ENCODE results near the gene GAST.

GAST gene

DNA sequence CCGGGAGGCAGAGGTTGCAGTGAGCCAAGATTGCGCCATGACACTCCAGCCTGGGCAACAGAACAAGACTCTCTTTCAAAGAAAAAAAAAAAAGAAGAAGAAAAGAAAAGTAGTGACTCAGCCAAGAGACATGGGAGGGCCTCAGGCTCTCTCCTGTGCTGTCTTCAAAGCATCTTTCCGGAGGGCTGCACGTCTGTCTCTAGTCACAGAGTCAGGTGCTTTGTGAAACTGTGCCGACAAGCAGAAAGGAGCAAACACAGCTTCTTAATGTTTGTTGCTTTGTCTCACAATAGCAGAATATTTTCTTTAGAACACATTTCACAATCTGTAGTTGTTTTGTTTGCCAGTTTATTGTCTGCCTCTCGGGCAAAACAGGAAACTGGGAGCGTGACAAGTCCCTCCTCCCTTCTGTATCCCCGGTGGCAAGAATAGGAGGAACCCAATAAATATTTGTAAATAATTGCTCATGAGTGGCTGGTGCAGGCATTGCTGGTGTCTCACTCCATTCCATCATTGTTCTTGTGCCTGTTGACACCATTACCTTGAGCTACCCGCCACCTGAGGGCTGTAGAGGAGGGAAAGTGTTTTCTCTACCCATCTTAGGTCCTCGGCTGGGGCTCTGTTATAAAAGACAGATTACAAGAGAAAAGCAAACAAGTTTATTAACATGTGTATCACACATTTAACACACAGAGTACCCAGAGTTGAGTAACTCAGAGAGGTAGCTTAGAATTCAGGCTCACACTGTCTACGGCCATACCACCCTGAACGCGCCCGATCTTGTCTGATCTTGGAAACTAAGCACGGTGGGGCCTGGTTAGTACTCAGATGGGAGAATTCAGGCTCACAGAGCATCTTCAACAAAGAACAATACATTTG, 5.5 kb downstream of the GAST start:
- DNase-seq = no peak

DNA sequence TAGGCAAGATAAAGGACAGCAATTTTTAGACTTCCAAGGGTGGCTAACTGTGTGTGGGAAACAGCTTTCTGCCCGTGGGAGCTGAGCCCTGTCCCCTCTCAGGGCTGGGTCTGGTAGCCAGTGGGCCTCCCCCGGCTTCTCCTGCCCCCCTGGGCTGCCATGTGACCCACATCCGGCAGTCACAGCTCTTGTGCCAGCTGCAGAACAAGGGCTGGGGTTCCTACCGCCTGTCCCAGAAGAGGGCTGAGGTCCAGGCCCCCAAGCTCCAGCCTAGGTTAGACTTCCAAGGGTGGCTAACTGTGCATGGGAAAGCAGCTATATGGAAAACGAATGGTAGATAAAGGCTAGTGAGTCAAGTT, 6.1 kb downstream of the GAST start:
- DNase-seq = no peak

DNA sequence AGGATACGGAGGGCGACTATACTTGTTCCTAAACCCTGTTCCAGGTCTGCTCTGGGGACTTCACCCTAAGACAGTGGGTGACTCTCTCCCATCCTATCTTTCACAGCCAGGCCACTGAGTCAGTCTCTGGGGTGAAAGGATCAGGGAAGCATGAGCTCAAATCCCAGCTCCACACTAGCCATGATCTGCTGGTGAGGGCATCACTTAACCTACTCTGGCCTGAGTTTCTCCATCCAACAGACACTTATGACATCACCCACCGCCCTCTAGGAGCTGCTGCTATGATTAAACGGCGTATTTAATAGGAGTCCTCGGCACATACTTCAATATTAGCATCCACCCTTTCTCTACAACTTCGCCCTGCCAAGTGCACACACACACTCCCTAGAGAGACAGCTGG, 10.1 kb downstream of the GAST start:
- DNase-seq = no peak

DNA sequence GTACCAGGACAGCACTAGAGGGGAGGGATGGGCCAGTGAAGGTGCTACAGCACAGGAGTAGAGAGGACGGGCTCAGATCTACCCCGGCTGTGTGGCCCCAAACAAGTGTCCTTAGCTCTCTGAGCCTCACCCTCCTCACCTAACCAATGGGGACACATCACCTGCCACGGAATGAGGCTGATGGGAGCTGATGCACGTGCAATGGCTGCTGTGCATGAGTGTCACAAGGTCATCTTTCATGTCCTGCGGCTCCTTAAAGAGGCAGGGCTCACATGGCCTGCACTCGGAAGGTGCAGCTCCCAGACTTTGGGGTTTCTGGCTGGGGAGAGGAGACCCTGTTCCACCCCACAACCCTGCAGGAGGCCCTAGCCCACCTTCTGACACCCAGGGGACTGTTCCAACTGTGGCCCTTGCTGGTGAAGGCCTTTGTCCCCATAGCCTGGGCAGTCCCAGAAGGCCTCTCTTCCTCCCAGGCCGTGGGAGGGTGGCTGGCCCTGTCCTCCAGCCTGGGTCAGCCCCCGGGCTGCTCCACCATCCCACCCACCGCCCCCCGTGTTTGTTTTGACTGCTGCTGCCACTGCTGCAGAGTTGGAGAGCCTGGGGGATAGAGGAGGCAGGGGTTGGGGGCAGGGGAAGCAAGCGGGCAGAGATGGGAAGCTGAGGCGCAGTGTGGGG, 11.8 kb downstream of the GAST start:
- no peak for DNase-seq

DNA sequence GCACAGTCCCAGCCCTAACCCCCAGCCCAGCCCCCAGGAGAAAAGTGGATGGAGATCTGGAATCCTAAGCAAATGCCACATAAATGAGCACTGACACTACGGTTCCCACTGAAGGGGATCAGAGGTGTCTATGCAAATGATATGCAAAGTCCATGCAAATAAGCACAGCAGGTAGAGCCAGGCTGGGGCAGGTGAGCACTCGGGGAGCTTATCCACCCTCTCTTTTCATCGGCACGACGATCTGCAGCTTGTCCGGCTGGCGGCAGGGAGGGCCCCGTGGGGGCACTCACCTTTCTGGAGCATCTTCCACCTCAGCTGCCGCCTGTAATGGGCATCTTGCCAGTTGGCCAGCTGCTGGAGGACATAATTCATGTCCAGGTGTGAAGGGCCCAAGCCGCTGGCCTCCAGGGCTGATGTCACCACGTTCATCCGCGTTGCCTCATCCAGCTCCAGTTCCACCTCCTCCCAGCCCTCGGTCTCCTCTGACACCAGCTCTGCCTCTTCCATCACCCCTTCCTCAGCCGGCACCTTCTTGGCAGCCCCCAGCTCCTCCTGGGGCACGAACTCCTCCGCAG, 12.4 kb downstream of the GAST start:
- DNase-seq = peak; percentile 90

DNA sequence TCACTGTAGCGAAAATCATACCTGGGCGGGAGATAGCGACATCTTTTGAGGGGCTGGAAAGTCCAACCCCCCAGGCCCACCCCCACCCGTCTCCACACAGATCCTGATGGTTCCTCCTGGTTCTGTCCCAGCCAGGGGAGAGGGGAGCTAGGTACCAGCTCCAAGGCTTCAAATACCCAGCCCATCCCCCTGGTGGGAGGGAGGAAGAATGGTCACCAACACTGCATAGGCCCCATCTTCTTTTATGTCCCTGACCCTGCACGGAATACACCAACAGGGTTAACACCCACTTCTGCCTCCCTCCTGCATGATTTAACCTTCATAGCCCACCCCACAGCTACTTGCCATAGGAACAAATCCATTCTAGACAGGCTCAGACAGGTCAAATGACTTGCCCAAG, 13.0 kb downstream of the GAST start:
- DNase-seq = no peak

DNA sequence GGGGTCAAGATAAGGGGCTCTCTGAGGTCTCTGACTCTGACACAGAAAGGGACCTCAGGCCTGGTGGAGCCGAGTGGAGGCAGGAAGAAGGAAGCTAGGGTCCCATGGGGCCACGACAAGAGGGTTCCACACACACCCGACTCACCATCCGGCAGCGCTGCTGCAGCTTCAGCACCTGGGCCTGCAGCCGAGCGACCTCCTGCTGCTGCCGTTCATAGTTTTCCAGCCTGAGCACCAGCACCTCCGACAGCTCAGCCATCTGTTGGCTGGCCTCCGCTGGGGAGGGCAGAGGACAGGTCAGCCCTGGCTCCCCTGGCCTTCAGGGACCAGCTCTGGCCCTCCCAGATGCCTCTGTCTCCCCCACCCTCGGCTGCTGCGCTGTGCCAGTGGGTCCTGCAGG, 15.9 kb downstream of the GAST start:
- no peak for DNase-seq

DNA sequence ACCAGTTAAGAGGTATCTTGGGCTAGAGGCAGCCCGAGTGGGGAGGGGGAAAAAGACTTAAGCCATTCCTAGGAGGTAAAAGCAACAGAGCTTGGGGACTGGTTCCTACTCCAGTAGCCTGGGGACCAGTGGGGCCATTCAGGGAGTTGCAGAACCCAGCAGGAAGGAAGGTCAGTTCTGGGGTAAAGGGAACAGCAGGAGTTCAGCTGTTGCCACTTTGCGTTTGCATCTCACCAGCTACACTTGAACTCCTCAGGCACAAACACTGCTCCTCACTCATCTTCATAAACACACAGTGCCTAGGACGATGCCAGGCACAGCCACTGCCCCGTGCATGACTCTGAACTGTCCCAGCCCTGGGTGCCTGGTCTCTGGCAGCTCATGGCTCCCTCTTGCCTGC, 18.3 kb downstream of the GAST start:
- no peak for DNase-seq

DNA sequence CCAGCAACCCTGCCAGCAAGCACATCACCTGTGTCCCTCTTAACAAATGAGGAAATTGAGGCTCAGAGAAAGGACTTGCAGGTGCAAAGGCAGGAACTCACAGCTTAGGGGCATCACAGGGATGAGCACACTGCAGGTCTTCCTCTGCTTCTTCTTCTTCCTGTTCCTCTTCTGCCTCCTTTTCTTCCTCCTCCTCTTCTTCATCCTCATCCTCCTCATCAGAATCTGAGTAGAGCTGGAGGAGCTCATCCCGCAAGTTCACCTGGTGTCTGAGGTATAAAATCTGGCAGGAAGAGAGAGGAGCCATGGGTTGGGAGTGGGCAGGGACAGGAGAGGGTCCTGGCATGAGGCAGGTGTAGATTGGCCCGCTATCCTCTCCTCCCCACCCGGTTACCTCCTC, 19.7 kb downstream of the GAST start:
- no peak for DNase-seq

DNA sequence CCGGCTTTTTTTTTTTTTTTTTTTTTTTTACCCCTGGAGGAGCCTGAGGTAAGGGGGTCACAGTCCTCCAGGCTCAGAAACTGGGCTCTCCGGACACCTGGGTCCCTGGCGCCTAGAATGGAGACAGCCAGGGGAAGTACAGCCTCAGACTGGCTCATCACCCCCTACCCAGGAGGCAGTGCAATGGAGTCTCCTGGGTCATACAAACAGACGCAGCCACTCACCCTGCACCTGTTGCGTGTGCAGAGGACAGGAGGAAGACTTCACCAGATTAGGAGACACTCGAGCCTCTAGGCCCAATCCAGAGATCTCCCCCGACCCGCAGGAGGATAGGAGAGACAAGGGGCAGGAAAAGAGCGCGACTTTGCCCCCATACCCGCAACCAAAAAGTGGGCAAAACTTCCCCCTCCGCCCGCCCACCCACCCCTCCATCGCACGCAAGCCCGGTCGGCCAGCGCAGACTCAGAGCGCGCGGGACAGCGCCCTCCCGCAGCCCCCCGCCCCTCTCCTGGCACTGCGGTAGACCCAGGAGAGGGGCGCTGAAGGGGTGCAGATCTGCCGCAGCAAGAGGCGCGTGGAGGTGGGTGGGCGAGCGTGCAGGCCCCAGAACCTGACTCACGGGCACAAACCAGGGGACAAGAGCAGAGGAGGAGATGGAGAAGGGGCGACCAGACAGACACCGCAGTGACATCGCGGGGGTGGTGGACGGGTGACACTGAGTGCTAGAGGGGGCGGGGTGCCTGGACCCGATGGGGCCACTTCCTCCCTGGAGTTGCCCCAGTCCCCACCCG, 21.4 kb downstream of the GAST start:
- no peak for DNase-seq

DNA sequence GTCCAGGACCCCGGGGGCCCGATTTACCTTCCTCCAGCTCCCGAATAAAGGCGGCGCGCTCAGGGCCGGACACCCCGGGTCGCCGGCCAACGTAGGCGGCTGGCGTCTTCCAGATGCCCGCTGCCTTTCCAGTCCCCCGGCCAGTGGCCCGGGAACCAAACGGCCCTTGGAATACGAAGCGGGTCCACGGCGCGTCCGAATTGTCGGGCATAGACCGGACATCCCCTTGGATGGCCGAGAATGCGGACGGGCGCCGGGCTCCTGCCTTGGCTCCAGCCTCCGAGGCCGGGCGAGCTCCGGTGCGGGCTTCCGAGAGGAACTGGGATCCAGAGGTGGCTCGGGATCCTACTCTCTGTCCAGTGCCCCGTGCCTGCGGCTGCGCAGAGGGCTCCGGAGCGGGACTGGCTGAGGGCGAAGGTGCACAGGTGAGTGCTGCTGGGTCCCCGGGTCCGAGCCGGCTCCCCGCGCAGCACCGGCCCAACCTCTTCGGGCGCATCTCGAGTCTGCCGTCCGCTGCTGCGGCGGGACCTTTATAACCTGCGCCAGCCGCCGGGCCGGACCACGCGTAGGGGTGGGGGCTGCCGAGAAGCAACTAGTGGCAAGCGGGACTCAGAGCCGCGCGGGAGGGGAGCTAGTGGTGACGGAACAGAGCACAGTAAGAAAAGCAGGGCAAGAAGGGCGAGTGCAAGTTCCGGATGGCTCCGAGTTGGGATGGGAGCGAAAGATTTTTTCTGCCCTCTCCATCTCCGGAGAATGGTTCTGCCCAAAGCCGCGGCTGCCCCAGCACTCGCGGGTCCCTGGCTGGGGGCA, 22.2 kb downstream of the GAST start, which contains the start of gene HAP1:
Gene HAP1, minus strand, starts transcription at position 505 of the 810 bp plus-strand sequence. Its CDS starts 9 bp downstream, at position 496.
- no peak for DNase-seq

DNA sequence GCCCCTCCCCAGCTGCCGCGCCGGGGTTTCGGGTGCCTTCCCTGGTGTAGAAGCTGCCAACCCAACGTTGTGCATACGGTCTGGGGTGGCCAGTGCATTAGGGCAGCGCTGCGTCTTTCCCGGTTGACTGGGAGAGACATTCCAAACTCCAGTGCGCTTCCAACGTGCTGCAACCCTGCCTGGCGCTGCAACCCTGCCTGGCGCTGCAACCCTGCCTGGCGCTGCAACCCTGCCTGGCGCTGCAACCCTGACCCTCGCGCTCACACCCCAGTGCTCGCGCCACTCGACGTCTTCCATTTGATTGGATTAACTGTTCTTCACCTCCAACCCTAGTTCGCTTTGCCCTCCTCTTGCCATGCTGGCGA, 22.8 kb downstream of the GAST start:
- DNase-seq = no peak

DNA sequence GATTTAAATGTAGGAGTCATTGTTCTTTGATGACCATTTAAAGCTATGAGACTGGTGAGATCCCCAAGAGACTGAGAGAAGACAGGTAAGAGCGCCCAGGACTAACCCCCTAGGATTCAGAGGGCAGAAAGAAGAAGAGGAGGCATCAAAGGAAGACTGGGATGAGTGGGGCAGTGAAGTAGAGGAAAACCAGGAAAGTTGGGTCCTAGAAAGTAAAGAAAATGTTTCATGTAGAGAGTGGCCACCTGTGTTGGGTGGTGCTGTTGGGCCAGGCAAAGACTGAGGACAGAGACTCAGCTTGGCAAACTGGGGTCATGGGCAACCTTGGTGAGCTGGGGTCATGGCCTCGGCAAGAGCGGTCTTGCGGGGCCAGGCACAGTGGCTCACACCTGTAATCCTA, 23.6 kb downstream of the GAST start:
- no peak for DNase-seq

DNA sequence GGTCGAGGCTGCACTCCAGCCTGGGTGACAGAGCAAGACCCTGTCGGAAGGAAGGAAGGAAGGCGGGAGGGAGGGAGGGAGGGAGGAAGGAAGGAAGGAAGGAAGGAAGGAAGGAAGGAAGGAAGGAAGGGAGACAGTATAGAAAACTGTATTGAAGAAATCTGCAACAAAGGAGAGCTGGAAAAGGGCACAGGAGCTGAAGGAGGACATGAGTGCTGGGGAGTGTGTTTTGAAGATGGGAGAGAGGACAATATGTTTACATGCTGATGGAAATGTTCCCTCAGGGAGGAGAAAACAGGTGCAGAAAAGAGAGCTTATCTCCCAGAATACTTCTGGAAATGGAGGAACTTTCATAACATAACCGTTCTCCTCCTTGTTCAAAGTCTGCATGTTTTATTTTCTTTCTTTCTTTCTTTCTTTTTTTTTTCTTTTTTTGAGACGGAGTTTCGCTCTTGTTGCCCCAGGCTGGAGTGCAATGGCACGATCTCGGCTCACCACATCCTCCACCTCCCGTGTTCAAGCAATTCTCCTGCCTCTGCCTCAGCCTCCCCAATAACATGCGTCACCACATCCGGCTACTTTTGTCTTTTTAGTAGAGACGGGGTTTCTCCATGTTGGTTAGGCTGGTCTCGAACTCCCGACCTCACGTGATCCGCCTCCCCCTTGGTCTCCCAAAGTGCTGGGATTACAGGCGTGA, 25.0 kb downstream of the GAST start:
- DNase-seq = no peak

DNA sequence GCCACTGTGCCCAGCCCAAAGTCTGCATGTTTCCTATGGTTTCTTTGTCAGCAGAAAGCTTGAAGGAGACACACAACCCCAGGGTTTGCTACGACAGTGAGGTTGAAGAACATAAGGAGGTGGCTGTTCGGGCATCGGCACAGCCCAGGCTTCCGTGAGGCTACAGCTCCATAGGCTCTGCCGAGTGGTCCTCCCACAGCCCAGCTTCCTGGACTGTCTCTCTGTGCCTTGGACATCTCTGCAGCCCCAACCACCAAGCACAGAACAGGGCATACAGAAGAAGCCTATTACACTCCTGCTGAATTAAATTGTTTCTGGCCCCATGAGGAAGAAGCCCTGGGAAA, 25.5 kb downstream of the GAST start:
- no peak for DNase-seq

DNA sequence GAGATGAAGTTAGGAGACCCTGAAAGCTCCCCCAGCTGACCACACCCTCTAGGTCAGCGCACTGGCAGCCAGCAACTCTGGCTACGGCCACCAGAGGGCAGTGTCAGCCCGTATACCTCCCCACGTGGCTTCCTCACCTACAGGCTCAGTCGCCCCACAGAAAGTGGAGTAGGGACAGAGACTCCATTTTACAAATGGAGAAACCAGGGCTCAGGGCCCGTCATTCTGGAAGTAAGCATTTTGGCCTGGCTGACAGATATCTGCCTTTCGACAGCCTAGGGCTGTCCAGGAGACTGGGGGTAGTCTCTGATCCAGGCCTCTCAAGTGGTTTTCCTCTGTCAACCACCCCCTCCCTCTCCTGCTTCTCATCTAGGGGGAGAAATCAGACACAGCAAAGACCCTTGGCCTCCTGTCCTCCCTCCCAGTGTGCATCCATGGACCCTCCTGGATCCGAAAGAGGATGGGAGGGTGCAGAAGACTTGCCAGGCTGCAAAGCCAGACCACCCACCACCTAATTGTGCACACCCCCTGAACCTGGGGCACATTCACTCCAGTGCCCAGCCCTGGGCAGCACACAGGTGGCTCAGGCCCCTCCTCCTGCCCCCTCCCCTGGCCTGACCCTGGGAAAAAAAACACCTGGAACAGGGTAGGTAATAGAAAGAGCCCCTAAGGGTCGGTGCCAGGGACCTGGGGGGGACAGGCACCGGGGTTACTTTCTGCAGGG, 26.1 kb downstream of the GAST start:
- peak; percentile 53 for DNase-seq

DNA sequence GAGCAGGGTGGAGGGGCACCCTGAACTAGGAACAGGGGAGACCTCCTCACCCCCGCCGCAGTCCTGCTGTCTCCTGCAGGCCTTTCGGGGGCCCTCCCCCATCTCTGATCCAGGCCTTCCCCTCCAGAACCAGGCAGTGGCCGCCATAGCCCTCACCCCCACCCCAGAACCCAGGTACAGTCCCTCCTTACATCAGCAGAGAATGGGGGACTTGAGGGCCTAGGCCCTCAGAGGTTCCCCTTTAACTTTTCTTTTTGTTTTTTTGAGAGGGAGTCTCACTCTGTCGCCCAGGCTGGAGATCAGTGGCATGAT, 26.6 kb downstream of the GAST start:
- no peak for DNase-seq

DNA sequence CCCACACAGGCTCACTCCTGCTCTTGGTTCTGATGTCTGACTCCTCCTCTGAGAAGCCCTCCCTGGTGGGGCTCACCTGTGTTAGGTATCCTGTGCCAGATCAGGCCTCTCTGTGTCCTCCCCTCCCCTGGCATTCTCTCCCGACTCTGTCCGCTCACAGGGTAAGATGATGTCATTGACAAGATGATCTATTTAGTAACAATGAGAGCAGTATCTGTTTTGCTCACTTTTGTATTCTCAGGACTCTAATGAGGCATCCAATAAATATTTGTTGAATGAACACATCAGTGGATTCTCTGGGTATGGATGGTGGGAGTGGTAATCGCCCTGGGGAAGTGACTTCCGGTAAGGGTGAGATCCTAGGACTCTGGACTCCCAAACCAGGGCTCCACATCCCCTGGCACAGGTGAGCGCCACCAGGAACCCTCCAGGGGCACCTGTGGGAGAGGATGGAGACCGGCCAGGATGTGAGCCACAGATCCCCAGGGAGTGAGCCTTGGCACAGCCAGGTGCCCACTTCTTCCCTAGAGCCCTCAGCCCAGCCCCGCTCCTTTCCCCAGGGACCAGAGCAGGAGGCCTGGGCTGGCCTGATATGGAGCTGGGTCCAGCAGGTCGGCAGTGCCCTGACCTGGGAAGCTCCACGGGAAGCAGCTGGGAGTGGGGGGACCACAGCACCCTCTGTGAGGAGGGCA, 27.7 kb downstream of the GAST start:
- DNase-seq = no peak

DNA sequence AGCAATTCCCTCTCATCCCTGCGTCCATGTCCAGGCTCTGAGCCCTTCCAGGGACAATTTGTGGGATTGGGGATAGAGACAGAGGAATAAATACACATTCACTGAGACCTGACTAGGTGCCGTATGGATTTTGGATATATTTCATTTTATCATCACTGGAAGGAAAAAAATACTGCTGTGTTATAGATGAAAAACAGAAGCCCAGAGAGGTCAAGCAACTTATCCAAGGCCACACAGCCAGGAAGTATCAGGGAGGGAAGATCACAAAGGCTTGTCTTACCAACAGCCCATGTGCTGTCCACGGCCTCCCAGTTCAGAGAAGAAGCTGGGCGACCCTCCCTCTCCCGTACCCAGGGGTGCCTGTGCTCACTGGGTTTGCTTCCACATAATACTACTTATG, 28.4 kb downstream of the GAST start:
- no peak for DNase-seq

DNA sequence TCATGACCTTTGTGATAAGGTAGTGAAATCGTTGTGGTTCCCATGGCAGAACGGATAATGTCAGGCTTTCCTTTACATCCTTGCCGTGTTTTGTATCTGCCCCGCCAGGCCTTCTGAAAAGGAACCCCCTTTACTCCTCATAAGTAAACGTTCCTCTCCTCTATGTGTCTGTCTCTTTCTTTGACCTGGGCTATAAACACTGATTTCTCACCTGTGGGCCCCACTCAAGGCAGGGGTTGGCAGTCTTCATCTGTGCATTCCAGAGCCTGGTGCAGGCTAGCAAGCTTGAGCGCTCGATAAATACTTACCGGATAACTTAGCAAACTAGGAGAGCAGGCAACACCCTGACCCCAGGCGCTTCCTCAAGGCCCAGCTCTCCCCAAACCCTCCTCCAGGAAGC, 29.6 kb downstream of the GAST start:
- DNase-seq = no peak

DNA sequence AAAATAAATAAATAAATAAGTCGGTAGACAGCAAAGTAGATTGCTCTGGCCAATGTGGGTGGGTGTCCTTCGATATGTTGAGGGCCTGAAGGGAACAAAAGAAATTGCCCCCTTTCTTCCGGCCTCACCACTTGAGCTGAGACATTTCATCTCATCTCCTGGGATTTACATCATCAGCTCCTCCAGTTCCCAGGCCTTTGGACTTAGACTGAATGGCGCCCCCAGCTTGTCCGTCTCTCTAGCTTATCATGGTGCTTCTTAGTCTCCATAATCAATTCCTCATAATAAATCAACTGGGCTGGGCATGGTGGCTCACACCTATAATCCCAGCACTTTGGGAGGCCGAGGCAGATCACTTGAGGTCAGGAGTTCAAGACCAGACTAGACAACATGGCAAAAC, 36.1 kb downstream of the GAST start:
- DNase-seq = no peak

All from SHP77 treated with DMSO at 0.1 percent for 48 hours (cell line).